Measurements from ENCODE around the gene GHRH.

The GHRH gene

DNA sequence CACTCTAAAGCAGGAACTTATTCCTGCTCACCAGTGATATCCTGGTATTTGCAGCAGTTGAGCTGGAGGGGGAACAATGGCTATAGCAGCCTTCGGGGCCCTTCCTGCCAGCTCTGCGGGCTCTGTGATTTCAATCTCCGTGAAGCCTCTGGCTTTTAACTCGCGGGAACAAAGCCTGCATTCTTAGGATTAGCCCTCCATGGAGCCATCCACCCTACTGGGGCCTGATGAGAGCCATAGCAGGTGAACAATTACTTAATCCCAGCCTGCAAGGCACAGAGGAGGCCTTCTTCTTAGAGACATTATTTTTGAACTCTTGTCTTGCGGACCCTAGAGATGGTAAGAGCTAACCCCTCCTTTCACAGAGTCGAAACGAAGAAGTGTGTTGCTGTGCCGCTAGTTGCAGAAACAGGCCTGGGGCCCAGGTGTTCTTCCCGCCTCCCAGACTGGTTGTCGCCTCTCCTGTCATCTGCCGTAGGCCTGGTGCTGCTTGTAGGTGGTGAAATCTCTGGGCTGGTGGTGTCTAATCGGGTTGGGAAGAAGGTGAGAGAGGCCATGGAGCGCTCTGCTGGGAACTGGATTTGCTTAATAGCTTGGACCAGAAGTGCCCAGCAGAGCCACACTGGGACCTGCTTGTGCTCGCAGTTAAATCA lies 9.7 kb downstream of the GHRH start:
- no peak for TF ChIP-seq JUND (IDR thresholded peaks at IDR 0.05; ENCODE audit: low read depth)
- DNase-seq (ENCODE audit: low read depth in 1 of 2, low spot score in 1 of 2) = no peak
- in situ Hi-C loops (cut with HindIII; ENCODE audit: low pct_unique_long_range_greater_than_20kb, low sequenced_read_pairs) = no loop called here

DNA sequence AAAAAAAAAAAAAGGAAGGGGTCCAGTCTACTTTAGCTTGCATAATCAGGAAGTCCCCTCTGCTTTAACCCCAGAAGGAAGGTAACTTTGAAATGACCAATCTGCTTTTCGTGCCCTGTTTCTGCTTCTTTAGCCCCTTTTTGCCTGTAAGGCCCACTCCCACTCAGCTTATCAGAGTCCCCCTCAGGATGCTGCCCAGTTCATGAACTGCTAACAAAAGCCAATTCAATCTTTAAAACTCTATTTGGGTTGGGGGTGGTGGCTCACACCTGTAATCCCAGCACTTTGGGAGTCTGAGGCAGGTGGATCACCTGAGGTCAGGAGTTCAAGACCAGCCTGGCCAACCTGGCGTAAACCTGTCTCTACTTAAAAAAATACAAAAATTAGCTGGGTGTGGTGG lies 12.3 kb downstream of the GHRH start:
- no peak for TF ChIP-seq JUND (IDR thresholded peaks at IDR 0.05; ENCODE audit: low read depth)
- in situ Hi-C loops (cut with HindIII; ENCODE audit: low pct_unique_long_range_greater_than_20kb, low sequenced_read_pairs) = no loop called here
- DNase-seq (ENCODE audit: low read depth in 1 of 2, low spot score in 1 of 2) = no peak

- in situ Hi-C loops (cut with HindIII; ENCODE audit: low pct_unique_long_range_greater_than_20kb, low sequenced_read_pairs) = no loop called here
- no peak for TF ChIP-seq JUND (IDR thresholded peaks at IDR 0.05; ENCODE audit: low read depth)
- no peak for DNase-seq (ENCODE audit: low read depth in 1 of 2, low spot score in 1 of 2)
These were observed 14.1 kb downstream of the GHRH start for GRCh38 chr20:37247547-37247946.

DNA sequence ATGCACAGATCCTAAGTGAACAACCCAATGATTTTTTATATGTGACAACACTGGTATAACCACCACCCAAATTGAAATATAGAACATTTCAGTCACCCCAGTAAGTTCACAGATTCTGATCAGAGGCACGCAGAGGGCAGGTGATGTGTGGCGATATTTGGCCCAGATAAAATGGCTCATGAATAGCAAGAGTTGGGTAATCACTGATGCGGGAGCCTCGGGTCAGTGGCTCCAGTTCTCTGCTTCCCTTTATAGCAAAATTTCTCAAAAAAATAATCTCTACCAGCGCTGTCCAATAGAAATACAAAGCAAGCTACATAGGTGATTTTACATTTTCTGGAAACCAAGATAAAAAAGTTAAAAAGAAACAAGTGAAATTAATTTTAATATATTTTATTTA lies 14.9 kb downstream of the GHRH start:
- no peak for DNase-seq (ENCODE audit: low read depth in 1 of 2, low spot score in 1 of 2)
- in situ Hi-C loops (cut with HindIII; ENCODE audit: low pct_unique_long_range_greater_than_20kb, low sequenced_read_pairs) = no loop called here
- no peak for TF ChIP-seq JUND (IDR thresholded peaks at IDR 0.05; ENCODE audit: low read depth)

- DNase-seq (ENCODE audit: low read depth in 1 of 2, low spot score in 1 of 2) = no peak
- no peak for TF ChIP-seq JUND (IDR thresholded peaks at IDR 0.05; ENCODE audit: low read depth)
- in situ Hi-C loops (cut with HindIII; ENCODE audit: low pct_unique_long_range_greater_than_20kb, low sequenced_read_pairs) = no loop called here
These were observed 16.1 kb downstream of the GHRH start for GRCh38 chr20:37245216-37246150.

DNA sequence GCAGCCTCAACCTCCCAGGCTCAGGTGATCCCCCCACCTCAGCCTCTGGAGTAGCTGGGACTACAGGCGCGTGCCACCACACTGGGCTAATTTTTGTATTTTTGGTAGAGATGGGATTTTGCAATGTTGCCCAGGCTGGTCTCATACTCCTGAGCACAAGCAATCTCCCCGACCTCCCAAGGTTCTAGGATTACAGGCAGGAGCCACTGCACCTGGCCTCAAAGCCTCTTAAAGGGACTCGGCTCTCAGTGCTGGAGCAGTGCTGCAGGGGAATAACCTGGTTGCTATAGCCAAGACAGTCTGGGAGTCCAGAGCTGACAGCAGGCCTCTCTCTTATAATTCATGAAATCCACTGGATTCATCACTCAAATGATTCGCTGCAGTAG lies 17.0 kb downstream of the GHRH start:
- TF ChIP-seq JUND (IDR thresholded peaks at IDR 0.05; ENCODE audit: low read depth) = no peak
- no peak for DNase-seq (ENCODE audit: low read depth in 1 of 2, low spot score in 1 of 2)
- in situ Hi-C loops (cut with HindIII; ENCODE audit: low pct_unique_long_range_greater_than_20kb, low sequenced_read_pairs) = no loop called here

DNA sequence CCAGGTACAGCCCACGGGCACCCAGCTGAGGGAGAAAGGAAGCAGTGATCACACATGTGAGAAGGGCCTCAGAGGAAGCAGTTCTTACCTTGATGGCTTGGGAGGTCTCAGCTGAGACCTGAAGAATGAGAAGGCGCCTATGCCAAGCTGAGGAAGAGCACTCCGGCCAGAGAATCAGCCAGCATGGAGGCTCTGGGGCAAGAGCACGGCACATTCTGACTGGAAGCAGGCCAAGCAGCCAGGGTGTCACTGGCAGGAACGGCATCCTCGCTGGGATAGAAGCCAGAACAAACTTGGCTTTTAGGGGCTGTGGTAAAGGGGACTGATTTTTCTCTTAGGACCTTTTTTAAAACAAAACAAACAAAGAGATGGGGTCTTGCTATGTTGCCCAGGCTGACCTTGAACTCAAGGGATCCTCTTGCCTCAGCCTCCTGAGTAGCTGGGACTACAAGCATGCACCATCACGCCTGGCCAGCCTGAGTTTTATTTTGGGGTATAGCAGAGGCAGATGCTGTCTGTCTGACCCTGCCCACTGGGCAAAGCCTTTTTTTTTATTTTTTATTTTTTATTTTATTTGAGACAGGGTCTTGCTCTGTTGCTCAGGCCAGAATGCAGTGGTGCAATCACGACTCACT lies 17.6 kb downstream of the GHRH start:
- no peak for DNase-seq (ENCODE audit: low read depth in 1 of 2, low spot score in 1 of 2)
- in situ Hi-C loops (cut with HindIII; ENCODE audit: low pct_unique_long_range_greater_than_20kb, low sequenced_read_pairs) = no loop called here
- TF ChIP-seq JUND (IDR thresholded peaks at IDR 0.05; ENCODE audit: low read depth) = no peak

GRCh38 chr20:37243076-37243936 lies 18.3 kb downstream of the GHRH start:
- DNase-seq (ENCODE audit: low read depth in 1 of 2, low spot score in 1 of 2) = no peak
- in situ Hi-C loops (cut with HindIII; ENCODE audit: low pct_unique_long_range_greater_than_20kb, low sequenced_read_pairs) = no loop called here
- TF ChIP-seq JUND (IDR thresholded peaks at IDR 0.05; ENCODE audit: low read depth) = no peak

DNA sequence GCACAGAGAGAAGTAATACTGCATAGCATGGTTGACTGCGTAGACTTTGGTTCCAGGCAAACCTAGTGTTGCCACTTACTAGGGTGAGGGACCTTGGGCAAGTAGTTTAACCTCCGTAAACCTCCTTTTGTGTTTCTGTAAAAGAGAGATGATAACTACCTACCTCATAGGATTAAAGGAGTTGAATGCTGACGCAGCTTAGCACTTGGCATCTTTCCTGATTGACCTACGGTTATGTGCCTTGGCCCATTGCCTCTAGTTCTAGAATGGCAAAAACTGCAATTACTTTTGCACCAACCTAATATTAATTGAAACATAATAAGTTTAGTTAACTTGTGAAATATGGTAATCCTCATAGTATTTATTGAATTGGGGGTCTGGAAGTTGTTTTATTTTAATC lies 19.1 kb downstream of the GHRH start:
- in situ Hi-C loops (cut with HindIII; ENCODE audit: low pct_unique_long_range_greater_than_20kb, low sequenced_read_pairs) = no loop called here
- DNase-seq (ENCODE audit: low read depth in 1 of 2, low spot score in 1 of 2) = no peak
- no peak for TF ChIP-seq JUND (IDR thresholded peaks at IDR 0.05; ENCODE audit: low read depth)

GRCh38 chr20:37240337-37241067 lies 21.1 kb downstream of the GHRH start:
- TF ChIP-seq JUND (IDR thresholded peaks at IDR 0.05; ENCODE audit: low read depth) = no peak
- in situ Hi-C loops (cut with HindIII; ENCODE audit: low pct_unique_long_range_greater_than_20kb, low sequenced_read_pairs) = no loop called here
- no peak for DNase-seq (ENCODE audit: low read depth in 1 of 2, low spot score in 1 of 2)

GRCh38 chr20:37238935-37239451 lies 22.6 kb downstream of the GHRH start:
- DNase-seq (ENCODE audit: low read depth in 1 of 2, low spot score in 1 of 2) = no peak
- no peak for TF ChIP-seq JUND (IDR thresholded peaks at IDR 0.05; ENCODE audit: low read depth)
- in situ Hi-C loops (cut with HindIII; ENCODE audit: low pct_unique_long_range_greater_than_20kb, low sequenced_read_pairs) = no loop called here

Measured in T47D (cell line).